K562 (cell line): ENCODE data around the gene SIGLEC1. TPM values are rescaled to one million over a fixed set of nuclear protein-coding genes. Genes with fewer than 3 reads are reported as not detected.

Experiments used
- ATAC-seq: fragments of 200-7000 bp; cut with Tn5 transposase; 3 replicates; pipeline ENCODE4 v1.9.1; 2020; ENCODE audit warnings: moderate library complexity
- BruUV-seq: library from RNA; stranded (reverse); fragments of 400-500 nt; replicated peaks from 2 replicates; lab custom pipeline; 2021; lab: Mats Ljungman, UMichigan
- CTCF ChIA-PET: fragments of 300-600 bp; formaldehyde crosslinking; extraction: SDS; loops from one replicate; lab custom pipeline; 2021; ENCODE audit warnings: low intra/inter-chr PET ratio; lab: Yijun Ruan, JAX
- POLR2A ChIA-PET: fragments of 300-600, 350-650 bp; sonication (Branson Sonifier 250); formaldehyde crosslinking; extraction: SDS; loops from one replicate; lab custom pipeline; 2021; ENCODE audit warnings: antibody characterized with exemption, inconsistent platforms; lab: Yijun Ruan, JAX
- DNase-seq, 4 experiments: peaks; one replicate each; pipeline versions ENCODE4 v3.0.0 to v3.0.0-alpha.2; 2011 to 2018; ENCODE audit warnings: low spot score in 3 of 4, mixed read lengths in 3 of 4; ENCODE audit errors: extremely low read depth in 1 of 4
- FAIRE-seq: peaks from 2 replicates; lab custom pipeline; 2011; peaks lifted over from hg19 to GRCh38; lab: Jason Lieb, UNC
- H2AFZ ChIP-seq: 2 replicates; pipeline ENCODE4 v1.6.0; 2011; ENCODE audit warnings: low read depth, low read length, control low read depth, inconsistent platforms
- H3K27ac ChIP-seq: fragments of 200-600 bp; 3 replicates; pipeline ENCODE4 v1.8.0; 2011; ENCODE audit warnings: low read depth, mild to moderate bottlenecking, control low read depth, inconsistent platforms, low read length, moderate library complexity, mixed read lengths; ENCODE audit errors: extremely low read depth
- H3K27me3 ChIP-seq, 2 experiments: fragments of 300-600 bp in 1 of 2; 2 replicates in 1 of 2; 3 replicates in 1 of 2; pipeline versions ENCODE4 v1.6.0 to v1.8.0; 2011; ENCODE audit warnings: inconsistent platforms in 2 of 2, low read length in 2 of 2, mild to moderate bottlenecking in 1 of 2, mixed read lengths in 1 of 2, moderate library complexity in 1 of 2; ENCODE audit not compliant: control insufficient read depth in 2 of 2, insufficient read depth in 2 of 2
- H3K36me3 ChIP-seq: fragments of 300-600 bp; 3 replicates; pipeline ENCODE4 v1.8.0; 2011; ENCODE audit warnings: mild to moderate bottlenecking, low read length, inconsistent platforms; ENCODE audit not compliant: control insufficient read depth, insufficient read depth
- H3K4me1 ChIP-seq, 2 experiments: fragments of 200-600 bp in 1 of 2; replicated peaks in 1 of 2; 2 replicates in 1 of 2; 3 replicates in 1 of 2; pipeline versions ENCODE4 v1.5.1 to v1.8.0; 2011; ENCODE audit warnings: inconsistent platforms in 2 of 2, low read length in 2 of 2, mild to moderate bottlenecking in 1 of 2, mixed read lengths in 1 of 2, moderate library complexity in 1 of 2; ENCODE audit not compliant: control insufficient read depth in 2 of 2, insufficient read depth in 2 of 2
- H3K4me2 ChIP-seq: 2 replicates; pipeline ENCODE4 v1.6.1; 2011; ENCODE audit warnings: low read length, control low read depth, inconsistent platforms, mixed read lengths; ENCODE audit not compliant: insufficient read depth
- H3K4me3 ChIP-seq: fragments of 200-600 bp; sonication (generic), shearing (Covaris generic); 2 replicates; pipeline ENCODE4 v1.5.1; 2016; ENCODE audit warnings: control low read depth, inconsistent platforms
- H3K79me2 ChIP-seq: fragments of 200-600 bp; 3 replicates; pipeline ENCODE4 v1.8.0; 2011; ENCODE audit warnings: low read length, inconsistent platforms; ENCODE audit not compliant: control insufficient read depth, insufficient read depth
- H3K9ac ChIP-seq, 2 experiments: 2 replicates each; pipeline versions ENCODE4 v1.6.0 to v1.6.1; 2011; ENCODE audit warnings: low read depth in 2 of 2, low read length in 2 of 2, control low read depth in 1 of 2, inconsistent platforms in 1 of 2, mild to moderate bottlenecking in 1 of 2, mixed read lengths in 1 of 2; ENCODE audit not compliant: insufficient read depth in 1 of 2
- H3K9me1 ChIP-seq: one replicate; pipeline ENCODE4 v1.6.0; 2011; ENCODE audit warnings: inconsistent platforms, mild to moderate bottlenecking, low read length, moderate library complexity; ENCODE audit not compliant: control insufficient read depth, insufficient read depth
- H3K9me3 ChIP-seq: replicated peaks from 2 replicates; pipeline ENCODE4 v1.5.1; 2011; ENCODE audit warnings: low read depth, low read length, inconsistent platforms; ENCODE audit not compliant: control insufficient read depth, insufficient read depth
- H4K20me1 ChIP-seq: replicated peaks from 2 replicates; pipeline ENCODE4 v1.6.1; 2011; ENCODE audit warnings: low read length, inconsistent platforms, mixed read lengths; ENCODE audit not compliant: control insufficient read depth, insufficient read depth
- E2F6 ChIP-seq, 2 experiments: IDR thresholded peaks; 2 replicates each; pipeline ENCODE4 v1.6.1; 2011; ENCODE audit warnings: borderline replicate concordance in 1 of 2, control low read depth in 1 of 2, low read depth in 1 of 2, low read length in 1 of 2, mild to moderate bottlenecking in 1 of 2, mixed read lengths in 1 of 2, moderate library complexity in 1 of 2; ENCODE audit not compliant: insufficient read depth in 1 of 2, insufficient read length in 1 of 2, poor library complexity in 1 of 2, severe bottlenecking in 1 of 2; ENCODE audit errors: extremely low read depth in 1 of 2
- NFXL1 ChIP-seq: fragments of 450-650 bp; formaldehyde crosslinking; IDR thresholded peaks from 2 replicates; pipeline ENCODE4 v1.4.0; 2021; ENCODE audit warnings: mild to moderate bottlenecking
- RBM15 ChIP-seq: fragments of 200-400 bp; formaldehyde crosslinking; IDR thresholded peaks from 2 replicates; pipeline ENCODE4 v1.6.1; 2018; ENCODE audit warnings: mild to moderate bottlenecking, low read length, moderate library complexity; ENCODE audit not compliant: insufficient read depth
- RBM25 ChIP-seq: fragments of 200-400 bp; formaldehyde crosslinking; IDR thresholded peaks from 2 replicates; pipeline ENCODE4 v1.6.1; 2018; ENCODE audit warnings: low read length, low read depth, moderate library complexity; ENCODE audit not compliant: severe bottlenecking
- SAFB ChIP-seq: fragments of 200-400 bp; formaldehyde crosslinking; IDR thresholded peaks from 2 replicates; pipeline ENCODE4 v1.6.1; 2017; ENCODE audit warnings: low read depth, low read length, borderline replicate concordance
- ZNF174 ChIP-seq: fragments of 250-450 bp; sonication (Bioruptor Pico); IDR thresholded peaks from 2 replicates; pipeline ENCODE4 v1.4.0; 2020; ENCODE audit warnings: mild to moderate bottlenecking
- ZNF282 ChIP-seq: sonication (generic); formaldehyde crosslinking; IDR thresholded peaks from 2 replicates; pipeline ENCODE4 v1.8.1; 2023; ENCODE audit warnings: missing genetic modification reagents
- WGBS: fragments of 100-300 bp; shearing (Covaris generic); methylation state at CpG from one replicate; pipeline ENCODE4 v1.1.6; 2016; ENCODE audit warnings: low coverage, mixed read lengths; ENCODE audit not compliant: insufficient coverage; ENCODE audit errors: missing lambda C conversion rate; 5-methylcytosine and 5-hydroxymethylcytosine counted together
- in situ Hi-C: fragments of 300-500 bp; cut with MboI; formaldehyde crosslinking; loops from 4 replicates; pipeline ENCODE4 v1.15.0; 2018; ENCODE audit warnings: inconsistent platforms, mixed read lengths
- intact Hi-C: fragments of 100-400 bp; cut with micrococcal nuclease; formaldehyde crosslinking; loops from 2 replicates; pipeline ENCODE4 v1.14.2; 2022
- polyA plus RNA-seq, 8 experiments: library from polyadenylated mRNA; depleted of rRNA in 4 of 8; stranded (reverse) in 5 of 8; unstranded in 3 of 8; fragments of >200 nt; fragmentation: Nextera tagmentation in 2 of 8; fragmentation: Illumina TruSeq in 1 of 8; extraction: Ambion mirVana in 2 of 8; extraction: Trizol in 1 of 8; gene quantifications; 2 replicates each; pipeline versions ENCODE4 v1.2.1 to v1.2.3, GENCODE V29; 2011 to 2014; ENCODE audit warnings: inconsistent platforms in 1 of 8, missing spikeins in 1 of 8
- total RNA-seq, 7 experiments: library from RNA; depleted of rRNA in 6 of 7; stranded (reverse); fragments of >200 nt in 6 of 7; fragmentation: Illumina TruSeq in 2 of 7; extraction: Trizol in 2 of 7; gene quantifications; 2 replicates each; pipeline versions ENCODE4 v1.2.1 to v1.2.3, GENCODE V29; 2011 to 2021; ENCODE audit warnings: low replicate concordance in 1 of 7
- TF ChIP-seq, protein P1 (sequence below): sonication (generic); formaldehyde crosslinking; IDR thresholded peaks from 2 replicates; pipeline ENCODE4 v1.8.1; 2023; ENCODE audit warnings: mild to moderate bottlenecking, missing genetic modification reagents
- TF ChIP-seq, protein P2 (sequence below): fragments of 450-650 bp; IDR thresholded peaks from 2 replicates; pipeline ENCODE4 v1.6.1; 2014; ENCODE audit warnings: low read depth, mild to moderate bottlenecking, moderate library complexity, borderline replicate concordance

SIGLEC1 gene
- total and polyA plus RNA-seq, 9 of the 15 experiments (the other 6 are each of a cell fraction or from before 2014, with no cell fraction given) = 0.05 to 0.07 TPM; not detected in 7

DNA sequence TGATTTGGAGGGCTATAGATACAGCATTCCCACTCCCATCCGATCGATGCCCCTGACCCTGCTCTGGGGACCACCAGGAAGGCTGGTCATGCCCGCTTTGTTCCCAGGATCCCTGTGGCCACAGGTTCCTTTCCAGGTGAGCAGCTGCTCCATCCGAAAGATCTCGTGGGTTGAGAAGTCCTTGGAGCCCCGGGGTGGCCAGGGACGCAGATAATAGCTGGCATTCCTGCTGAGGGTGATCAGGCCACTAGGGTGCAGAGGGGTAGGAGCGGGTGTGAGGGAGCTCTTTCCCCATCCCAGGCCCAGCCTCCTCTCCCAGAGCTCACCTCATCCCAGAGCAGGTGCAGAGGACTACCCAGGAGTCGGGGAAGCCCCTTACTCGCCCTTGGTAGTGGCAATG, 38.0 kb downstream of the SIGLEC1 start (continued):
- TF ChIP-seq ZNF282 (CRISPR knock-in tag) (no peak), NFXL1 (CRISPR knock-in tag) (no peak)

DNA sequence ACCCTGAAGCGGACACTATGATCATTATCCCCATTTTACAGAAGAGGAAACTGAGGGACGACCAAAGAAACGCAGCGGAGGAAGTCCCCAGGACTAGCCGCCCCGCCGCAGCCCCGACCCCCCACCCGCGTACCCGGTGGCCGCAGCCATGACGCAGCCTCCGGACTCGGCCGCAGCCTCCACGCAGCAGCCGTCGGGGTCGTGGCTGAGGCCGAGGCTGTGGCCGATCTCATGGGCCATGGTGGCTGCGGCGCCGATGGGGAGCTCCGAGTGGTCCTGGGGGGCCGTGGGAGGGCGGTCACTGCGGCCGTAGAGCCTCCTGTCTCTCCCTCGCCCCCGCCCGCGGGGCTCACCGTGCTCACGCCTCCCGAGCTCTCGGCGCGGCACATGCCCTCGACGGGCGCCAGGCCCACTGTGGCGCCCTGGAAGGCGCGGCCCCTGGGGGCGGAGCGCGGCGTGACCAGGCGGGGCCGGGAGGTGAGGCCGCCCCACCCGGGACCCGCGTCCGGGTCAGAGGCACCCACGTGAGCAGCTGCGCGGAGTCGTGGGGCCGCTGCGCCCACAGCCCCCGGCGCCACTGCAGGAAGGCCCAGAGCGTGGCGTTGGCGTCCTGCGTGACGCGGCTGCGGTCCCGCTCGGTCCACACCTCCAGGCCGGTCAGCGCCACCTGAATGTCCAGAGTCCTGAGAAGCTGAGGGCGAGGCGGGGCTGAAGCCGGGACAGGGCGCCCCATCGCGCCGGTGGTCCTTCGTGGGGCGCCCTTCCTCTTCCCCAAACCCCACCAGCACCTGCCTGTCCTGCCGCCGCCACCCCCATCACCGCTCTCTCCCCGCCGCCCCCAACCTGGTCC, 39.0 kb downstream of the SIGLEC1 start:
- no peak for FAIRE-seq
- H3K4me2 ChIP-seq = no peak overlapping the region
- H3K4me1 ChIP-seq = peaks cover 0 to 30% of the 10 kb centered on the region in 2 experiments; a peak in 2 of 5 replicates
- no peak overlapping the region for H3K4me3 ChIP-seq
- ChIA-PET CTCF (no interaction called here), POLR2A (interaction anchor here (0.9 kb wide), 1 partner anchor 31 kb away, joined by 3 read pairs; no protein-coding TSS in a partner anchor)
- H4K20me1 ChIP-seq = 0 out of 2 replicates have a peak, but pooled peaks cover 6% of the 10 kb centered on the region
- no peak for ATAC-seq
- TF ChIP-seq RBM15 = no peak
- TF ChIP-seq ZNF174 (CRISPR knock-in tag) = no peak
- TF ChIP-seq, protein P1, sequence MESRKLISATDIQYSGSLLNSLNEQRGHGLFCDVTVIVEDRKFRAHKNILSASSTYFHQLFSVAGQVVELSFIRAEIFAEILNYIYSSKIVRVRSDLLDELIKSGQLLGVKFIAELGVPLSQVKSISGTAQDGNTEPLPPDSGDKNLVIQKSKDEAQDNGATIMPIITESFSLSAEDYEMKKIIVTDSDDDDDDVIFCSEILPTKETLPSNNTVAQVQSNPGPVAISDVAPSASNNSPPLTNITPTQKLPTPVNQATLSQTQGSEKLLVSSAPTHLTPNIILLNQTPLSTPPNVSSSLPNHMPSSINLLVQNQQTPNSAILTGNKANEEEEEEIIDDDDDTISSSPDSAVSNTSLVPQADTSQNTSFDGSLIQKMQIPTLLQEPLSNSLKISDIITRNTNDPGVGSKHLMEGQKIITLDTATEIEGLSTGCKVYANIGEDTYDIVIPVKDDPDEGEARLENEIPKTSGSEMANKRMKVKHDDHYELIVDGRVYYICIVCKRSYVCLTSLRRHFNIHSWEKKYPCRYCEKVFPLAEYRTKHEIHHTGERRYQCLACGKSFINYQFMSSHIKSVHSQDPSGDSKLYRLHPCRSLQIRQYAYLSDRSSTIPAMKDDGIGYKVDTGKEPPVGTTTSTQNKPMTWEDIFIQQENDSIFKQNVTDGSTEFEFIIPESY (CRISPR knock-in tag) = peak; percentile 24; the same call in 1 of the 2 replicates
- peak; percentile 13 for TF ChIP-seq RBM25
- TF ChIP-seq, protein P2, sequence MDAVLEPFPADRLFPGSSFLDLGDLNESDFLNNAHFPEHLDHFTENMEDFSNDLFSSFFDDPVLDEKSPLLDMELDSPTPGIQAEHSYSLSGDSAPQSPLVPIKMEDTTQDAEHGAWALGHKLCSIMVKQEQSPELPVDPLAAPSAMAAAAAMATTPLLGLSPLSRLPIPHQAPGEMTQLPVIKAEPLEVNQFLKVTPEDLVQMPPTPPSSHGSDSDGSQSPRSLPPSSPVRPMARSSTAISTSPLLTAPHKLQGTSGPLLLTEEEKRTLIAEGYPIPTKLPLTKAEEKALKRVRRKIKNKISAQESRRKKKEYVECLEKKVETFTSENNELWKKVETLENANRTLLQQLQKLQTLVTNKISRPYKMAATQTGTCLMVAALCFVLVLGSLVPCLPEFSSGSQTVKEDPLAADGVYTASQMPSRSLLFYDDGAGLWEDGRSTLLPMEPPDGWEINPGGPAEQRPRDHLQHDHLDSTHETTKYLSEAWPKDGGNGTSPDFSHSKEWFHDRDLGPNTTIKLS = no peak
- TF ChIP-seq SAFB = peak; percentile 27; the same call in 1 of the 2 replicates
- TF ChIP-seq E2F6 (IDR thresholded peaks at IDR 0.05; ENCODE audit: borderline replicate concordance in 1 of 2, extremely low read depth in 1 of 2, insufficient read depth in 1 of 2, insufficient read length in 1 of 2, low read depth in 1 of 2, low read length in 1 of 2, poor library complexity in 1 of 2, severe bottlenecking in 1 of 2) = peak in 1 of 2 experiments; percentile 12
- no peaks in the 10 kb centered on the region for H3K36me3 ChIP-seq
- in situ Hi-C loops (no loop called here), intact Hi-C loops (loop anchor here (10.0 kb wide), 1 partner anchor 111 kb away; the partner anchor contains the start of genes CENPB and SPEF1)
- H3K27me3 ChIP-seq = peaks cover 2 to 44% of the 10 kb centered on the region in 2 experiments; a peak in 3 of 5 replicates
- no peak overlapping the region for H2AFZ ChIP-seq
- no peak overlapping the region for H3K27ac ChIP-seq
- H3K9me1 ChIP-seq = no peaks in the 10 kb centered on the region
- WGBS = 30% methylated on average over 11 of the region's 90 CpGs
- DNase-seq = peak in 2 of 4 experiments; percentile 61 to 64
- no peak overlapping the region for H3K9ac ChIP-seq
- BruUV-seq = no TSS peak
- no peaks in the 10 kb centered on the region for H3K79me2 ChIP-seq
- no peaks in the 10 kb centered on the region for H3K9me3 ChIP-seq
